ENCODE measurements around the gene ENSA.
"Not testable (repeated sequence)": the region's sequence is repeated elsewhere in the genome, so short reads cannot be mapped to it uniquely, and the experiment has no call there.

The ENSA gene

GRCh38 chr1:150628766-150629114 lies 672 bp downstream of the ENSA start:
- DNase-seq (ENCODE audit: insufficient read length, low spot score) (no peak), FAIRE-seq (no peak)
- TF ChIP-seq POLR2A (IDR thresholded peaks at IDR 0.05; ENCODE audit: low read depth, low read length): no peak

GRCh38 chr1:150627826-150628410 lies 1.5 kb downstream of the ENSA start:
- FAIRE-seq (no peak), DNase-seq (ENCODE audit: insufficient read length, low spot score) (no peak)
- no peak for TF ChIP-seq POLR2A (IDR thresholded peaks at IDR 0.05; ENCODE audit: low read depth, low read length)

GRCh38 chr1:150626150-150626549 lies 3.3 kb downstream of the ENSA start:
- TF ChIP-seq POLR2A (IDR thresholded peaks at IDR 0.05; ENCODE audit: low read depth, low read length): no peak
- no peak for FAIRE-seq
- no peak for DNase-seq (ENCODE audit: insufficient read length, low spot score)

GRCh38 chr1:150624546-150624945 lies 4.9 kb downstream of the ENSA start:
- FAIRE-seq; DNase-seq (ENCODE audit: insufficient read length, low spot score): not testable (repeated sequence)

- not testable (repeated sequence) for DNase-seq (ENCODE audit: insufficient read length, low spot score); FAIRE-seq
Observed at GRCh38 chr1:150624134-150624533, 5.3 kb downstream of the ENSA start.

- FAIRE-seq (no peak), DNase-seq (ENCODE audit: insufficient read length, low spot score) (no peak)
Observed at GRCh38 chr1:150622303-150622975, 7.0 kb downstream of the ENSA start.

GRCh38 chr1:150621497-150622302 lies 7.7 kb downstream of the ENSA start:
- DNase-seq (ENCODE audit: insufficient read length, low spot score) (no peak), FAIRE-seq (no peak)
- no peak for TF ChIP-seq POLR2A (IDR thresholded peaks at IDR 0.05; ENCODE audit: low read depth, low read length)

More at GRCh38 chr1:150622303-150622975, 7.0 kb downstream of the ENSA start:
- no peak for TF ChIP-seq POLR2A (IDR thresholded peaks at IDR 0.05; ENCODE audit: low read depth, low read length)

GRCh38 chr1:150620919-150621318 lies 8.5 kb downstream of the ENSA start:
- no peak for TF ChIP-seq POLR2A (IDR thresholded peaks at IDR 0.05; ENCODE audit: low read depth, low read length)
- FAIRE-seq (no peak), DNase-seq (ENCODE audit: insufficient read length, low spot score) (no peak)

- FAIRE-seq (peak; percentile 57), DNase-seq (ENCODE audit: insufficient read length, low spot score) (peak; percentile 58)
- TF ChIP-seq POLR2A (IDR thresholded peaks at IDR 0.05; ENCODE audit: low read depth, low read length): no peak
Observed at GRCh38 chr1:150619576-150620509, 9.6 kb downstream of the ENSA start.

- FAIRE-seq (no peak), DNase-seq (ENCODE audit: insufficient read length, low spot score) (no peak)
- TF ChIP-seq POLR2A (IDR thresholded peaks at IDR 0.05; ENCODE audit: low read depth, low read length): no peak
Observed at GRCh38 chr1:150615346-150616201, 13.8 kb downstream of the ENSA start.

- FAIRE-seq (peak; percentile 62), DNase-seq (ENCODE audit: insufficient read length, low spot score) (peak; percentile 47)
- no peak for TF ChIP-seq POLR2A (IDR thresholded peaks at IDR 0.05; ENCODE audit: low read depth, low read length)
Observed at GRCh38 chr1:150613061-150613920, 16.1 kb downstream of the ENSA start.

- no peak for FAIRE-seq
- TF ChIP-seq POLR2A (IDR thresholded peaks at IDR 0.05; ENCODE audit: low read depth, low read length): no peak
- DNase-seq (ENCODE audit: insufficient read length, low spot score): no peak
Observed at GRCh38 chr1:150612014-150612345, 17.4 kb downstream of the ENSA start.
